ENCODE results near the gene TMEM14B.
A peak's percentile ranks its signal among the peaks of the same experiment; 100 is the strongest.
"Not testable (repeated sequence)": the region's sequence is repeated elsewhere in the genome, so short reads cannot be mapped to it uniquely, and the experiment has no call there.

TMEM14B gene

GRCh38 chr6:10723567-10723881 lies 24.1 kb upstream of the TMEM14B start:
- WGBS, 2 experiments (ENCODE audit: insufficient coverage in 2 of 2), result 66 to 92% methylated on average over 3 to 4 of the region's 7 CpGs
- peak overlapping the region; percentile 82 for H3K4me3 ChIP-seq (ENCODE audit: extremely low read depth, insufficient read depth, low read length, poor library complexity, severe bottlenecking)
- peak overlapping the region; percentile 91 for H3K27ac ChIP-seq (ENCODE audit: low read depth, low read length, severe bottlenecking)
- peaks cover 16% of the 10 kb centered on the region for H3K4me1 ChIP-seq (ENCODE audit: control insufficient read depth, insufficient read depth, low read length, poor library complexity, severe bottlenecking)
- peaks cover 2% of the 10 kb centered on the region for H3K9me3 ChIP-seq (ENCODE audit: control insufficient read depth, low read length)
- H3K36me3 ChIP-seq (ENCODE audit: control insufficient read depth, insufficient read depth, low read length), result peaks cover 38% of the 10 kb centered on the region

- Histone ChIP-seq H3K9me3 (ENCODE audit: control insufficient read depth, low read length) (no peaks in the 10 kb centered on the region), H3K27ac (ENCODE audit: low read depth, low read length, severe bottlenecking) (no peak overlapping the region), H3K4me3 (ENCODE audit: extremely low read depth, insufficient read depth, low read length, poor library complexity, severe bottlenecking) (no peak overlapping the region), H3K4me1 (ENCODE audit: control insufficient read depth, insufficient read depth, low read length, poor library complexity, severe bottlenecking) (peaks cover 16% of the 10 kb centered on the region), H3K36me3 (ENCODE audit: control insufficient read depth, insufficient read depth, low read length) (peaks cover 54% of the 10 kb centered on the region)
- WGBS, 2 experiments (ENCODE audit: insufficient coverage in 2 of 2), result 87 to 91% methylated on average over 5 to 6 of the region's 6 CpGs
Observed at GRCh38 chr6:10725044-10725443, 22.6 kb upstream of the TMEM14B start.

- H3K27ac ChIP-seq (ENCODE audit: low read depth, low read length, severe bottlenecking), result no peak overlapping the region
Observed at GRCh38 chr6:10725716-10726115, 21.9 kb upstream of the TMEM14B start.

GRCh38 chr6:10730254-10730653 lies 17.4 kb upstream of the TMEM14B start:
- no peak overlapping the region for H3K4me3 ChIP-seq (ENCODE audit: extremely low read depth, insufficient read depth, low read length, poor library complexity, severe bottlenecking)
- peaks cover 14% of the 10 kb centered on the region for H3K4me1 ChIP-seq (ENCODE audit: control insufficient read depth, insufficient read depth, low read length, poor library complexity, severe bottlenecking)
- H3K36me3 ChIP-seq (ENCODE audit: control insufficient read depth, insufficient read depth, low read length), result peaks cover 77% of the 10 kb centered on the region
- no peaks in the 10 kb centered on the region for H3K9me3 ChIP-seq (ENCODE audit: control insufficient read depth, low read length)
- no peak overlapping the region for H3K27ac ChIP-seq (ENCODE audit: low read depth, low read length, severe bottlenecking)
- WGBS, 2 experiments (ENCODE audit: insufficient coverage in 2 of 2), result 86 to 100% methylated on average over 1 to 3 of the region's 3 CpGs

More at GRCh38 chr6:10725716-10726115, 21.9 kb upstream of the TMEM14B start:
- 89 to 93% methylated on average over 6 to 7 of the region's 9 CpGs for WGBS, 2 experiments (ENCODE audit: insufficient coverage in 2 of 2)
- Histone ChIP-seq H3K4me1 (ENCODE audit: control insufficient read depth, insufficient read depth, low read length, poor library complexity, severe bottlenecking) (peaks cover 16% of the 10 kb centered on the region), H3K36me3 (ENCODE audit: control insufficient read depth, insufficient read depth, low read length) (peaks cover 60% of the 10 kb centered on the region), H3K9me3 (ENCODE audit: control insufficient read depth, low read length) (no peaks in the 10 kb centered on the region), H3K4me3 (ENCODE audit: extremely low read depth, insufficient read depth, low read length, poor library complexity, severe bottlenecking) (no peak overlapping the region)

GRCh38 chr6:10733151-10733715 lies 14.4 kb upstream of the TMEM14B start:
- 89 to 96% methylated on average over 12 to 17 of the region's 17 CpGs for WGBS, 2 experiments (ENCODE audit: insufficient coverage in 2 of 2)
- Histone ChIP-seq H3K9me3 (ENCODE audit: control insufficient read depth, low read length) (no peaks in the 10 kb centered on the region), H3K4me3 (ENCODE audit: extremely low read depth, insufficient read depth, low read length, poor library complexity, severe bottlenecking) (no peak overlapping the region), H3K36me3 (ENCODE audit: control insufficient read depth, insufficient read depth, low read length) (peaks cover 52% of the 10 kb centered on the region), H3K4me1 (ENCODE audit: control insufficient read depth, insufficient read depth, low read length, poor library complexity, severe bottlenecking) (peaks cover 10% of the 10 kb centered on the region), H3K27ac (ENCODE audit: low read depth, low read length, severe bottlenecking) (peak overlapping the region; percentile 17)

GRCh38 chr6:10733863-10734262 lies 13.7 kb upstream of the TMEM14B start:
- WGBS, 2 experiments (ENCODE audit: insufficient coverage in 2 of 2), result 93 to 95% methylated on average over 2 to 3 of the region's 3 CpGs
- peaks cover 10% of the 10 kb centered on the region for H3K4me1 ChIP-seq (ENCODE audit: control insufficient read depth, insufficient read depth, low read length, poor library complexity, severe bottlenecking)
- H3K36me3 ChIP-seq (ENCODE audit: control insufficient read depth, insufficient read depth, low read length), result peaks cover 46% of the 10 kb centered on the region
- H3K27ac ChIP-seq (ENCODE audit: low read depth, low read length, severe bottlenecking), result no peak overlapping the region
- no peaks in the 10 kb centered on the region for H3K9me3 ChIP-seq (ENCODE audit: control insufficient read depth, low read length)
- H3K4me3 ChIP-seq (ENCODE audit: extremely low read depth, insufficient read depth, low read length, poor library complexity, severe bottlenecking), result no peak overlapping the region

- WGBS, 2 experiments (ENCODE audit: insufficient coverage in 2 of 2), result no CpG with 5 or more reads among the region's 2 CpGs
- no peaks in the 10 kb centered on the region for H3K9me3 ChIP-seq (ENCODE audit: control insufficient read depth, low read length)
- H3K4me3 ChIP-seq (ENCODE audit: extremely low read depth, insufficient read depth, low read length, poor library complexity, severe bottlenecking), result no peak overlapping the region
- peaks cover 31% of the 10 kb centered on the region for H3K36me3 ChIP-seq (ENCODE audit: control insufficient read depth, insufficient read depth, low read length)
- peaks cover 10% of the 10 kb centered on the region for H3K4me1 ChIP-seq (ENCODE audit: control insufficient read depth, insufficient read depth, low read length, poor library complexity, severe bottlenecking)
- H3K27ac ChIP-seq (ENCODE audit: low read depth, low read length, severe bottlenecking), result no peak overlapping the region
Observed at GRCh38 chr6:10736731-10737130, 10.9 kb upstream of the TMEM14B start.

GRCh38 chr6:10740061-10740460 lies 7.5 kb upstream of the TMEM14B start:
- Histone ChIP-seq H3K36me3 (ENCODE audit: control insufficient read depth, insufficient read depth, low read length) (peaks cover 18% of the 10 kb centered on the region), H3K27ac (ENCODE audit: low read depth, low read length, severe bottlenecking) (no peak overlapping the region), H3K4me1 (ENCODE audit: control insufficient read depth, insufficient read depth, low read length, poor library complexity, severe bottlenecking) (peaks cover 3% of the 10 kb centered on the region), H3K9me3 (ENCODE audit: control insufficient read depth, low read length) (no peaks in the 10 kb centered on the region), H3K4me3 (ENCODE audit: extremely low read depth, insufficient read depth, low read length, poor library complexity, severe bottlenecking) (no peak overlapping the region)

- 86 to 93% methylated on average over 4 of the region's 4 CpGs for WGBS, 2 experiments (ENCODE audit: insufficient coverage in 2 of 2)
- peaks cover 18% of the 10 kb centered on the region for H3K36me3 ChIP-seq (ENCODE audit: control insufficient read depth, insufficient read depth, low read length)
- not testable (repeated sequence) for H3K4me1 ChIP-seq (ENCODE audit: control insufficient read depth, insufficient read depth, low read length, poor library complexity, severe bottlenecking); H3K4me3 ChIP-seq (ENCODE audit: extremely low read depth, insufficient read depth, low read length, poor library complexity, severe bottlenecking); H3K9me3 ChIP-seq (ENCODE audit: control insufficient read depth, low read length); H3K27ac ChIP-seq (ENCODE audit: low read depth, low read length, severe bottlenecking)
Observed at GRCh38 chr6:10741643-10742042, 6.0 kb upstream of the TMEM14B start.

GRCh38 chr6:10742251-10742650 lies 5.4 kb upstream of the TMEM14B start:
- Histone ChIP-seq H3K4me3 (ENCODE audit: extremely low read depth, insufficient read depth, low read length, poor library complexity, severe bottlenecking) (no peak overlapping the region), H3K9me3 (ENCODE audit: control insufficient read depth, low read length) (no peaks in the 10 kb centered on the region), H3K27ac (ENCODE audit: low read depth, low read length, severe bottlenecking) (no peak overlapping the region), H3K4me1 (ENCODE audit: control insufficient read depth, insufficient read depth, low read length, poor library complexity, severe bottlenecking) (no peaks in the 10 kb centered on the region), H3K36me3 (ENCODE audit: control insufficient read depth, insufficient read depth, low read length) (peaks cover 18% of the 10 kb centered on the region)
- 94 to 96% methylated on average over 12 of the region's 12 CpGs for whole genome bisulfite sequencing, 2 experiments (ENCODE audit: insufficient coverage in 2 of 2)

GRCh38 chr6:10743515-10743914 lies 4.1 kb upstream of the TMEM14B start:
- Histone ChIP-seq H3K9me3 (ENCODE audit: control insufficient read depth, low read length) (no peaks in the 10 kb centered on the region), H3K36me3 (ENCODE audit: control insufficient read depth, insufficient read depth, low read length) (peaks cover 18% of the 10 kb centered on the region), H3K4me1 (ENCODE audit: control insufficient read depth, insufficient read depth, low read length, poor library complexity, severe bottlenecking) (no peaks in the 10 kb centered on the region), H3K4me3 (ENCODE audit: extremely low read depth, insufficient read depth, low read length, poor library complexity, severe bottlenecking) (no peak overlapping the region), H3K27ac (ENCODE audit: low read depth, low read length, severe bottlenecking) (no peak overlapping the region)
- 88 to 100% methylated on average over 2 to 4 of the region's 6 CpGs for WGBS, 2 experiments (ENCODE audit: insufficient coverage in 2 of 2)
